GM19025 (cell line): ENCODE results near the gene PSME4.
A peak's percentile ranks its signal among the peaks of the same experiment; 100 is the strongest.

Experiments used
- ATAC-seq: cut with Tn5 transposase; IDR thresholded peaks from one replicate; pipeline ENCODE4 v1.9.1; 2021; ENCODE audit warnings: mild to moderate bottlenecking, low read depth, moderate library complexity; ENCODE audit not compliant: unreplicated experiment

The PSME4 gene, protein sequence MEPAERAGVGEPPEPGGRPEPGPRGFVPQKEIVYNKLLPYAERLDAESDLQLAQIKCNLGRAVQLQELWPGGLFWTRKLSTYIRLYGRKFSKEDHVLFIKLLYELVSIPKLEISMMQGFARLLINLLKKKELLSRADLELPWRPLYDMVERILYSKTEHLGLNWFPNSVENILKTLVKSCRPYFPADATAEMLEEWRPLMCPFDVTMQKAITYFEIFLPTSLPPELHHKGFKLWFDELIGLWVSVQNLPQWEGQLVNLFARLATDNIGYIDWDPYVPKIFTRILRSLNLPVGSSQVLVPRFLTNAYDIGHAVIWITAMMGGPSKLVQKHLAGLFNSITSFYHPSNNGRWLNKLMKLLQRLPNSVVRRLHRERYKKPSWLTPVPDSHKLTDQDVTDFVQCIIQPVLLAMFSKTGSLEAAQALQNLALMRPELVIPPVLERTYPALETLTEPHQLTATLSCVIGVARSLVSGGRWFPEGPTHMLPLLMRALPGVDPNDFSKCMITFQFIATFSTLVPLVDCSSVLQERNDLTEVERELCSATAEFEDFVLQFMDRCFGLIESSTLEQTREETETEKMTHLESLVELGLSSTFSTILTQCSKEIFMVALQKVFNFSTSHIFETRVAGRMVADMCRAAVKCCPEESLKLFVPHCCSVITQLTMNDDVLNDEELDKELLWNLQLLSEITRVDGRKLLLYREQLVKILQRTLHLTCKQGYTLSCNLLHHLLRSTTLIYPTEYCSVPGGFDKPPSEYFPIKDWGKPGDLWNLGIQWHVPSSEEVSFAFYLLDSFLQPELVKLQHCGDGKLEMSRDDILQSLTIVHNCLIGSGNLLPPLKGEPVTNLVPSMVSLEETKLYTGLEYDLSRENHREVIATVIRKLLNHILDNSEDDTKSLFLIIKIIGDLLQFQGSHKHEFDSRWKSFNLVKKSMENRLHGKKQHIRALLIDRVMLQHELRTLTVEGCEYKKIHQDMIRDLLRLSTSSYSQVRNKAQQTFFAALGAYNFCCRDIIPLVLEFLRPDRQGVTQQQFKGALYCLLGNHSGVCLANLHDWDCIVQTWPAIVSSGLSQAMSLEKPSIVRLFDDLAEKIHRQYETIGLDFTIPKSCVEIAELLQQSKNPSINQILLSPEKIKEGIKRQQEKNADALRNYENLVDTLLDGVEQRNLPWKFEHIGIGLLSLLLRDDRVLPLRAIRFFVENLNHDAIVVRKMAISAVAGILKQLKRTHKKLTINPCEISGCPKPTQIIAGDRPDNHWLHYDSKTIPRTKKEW (N-terminal part only)

DNA sequence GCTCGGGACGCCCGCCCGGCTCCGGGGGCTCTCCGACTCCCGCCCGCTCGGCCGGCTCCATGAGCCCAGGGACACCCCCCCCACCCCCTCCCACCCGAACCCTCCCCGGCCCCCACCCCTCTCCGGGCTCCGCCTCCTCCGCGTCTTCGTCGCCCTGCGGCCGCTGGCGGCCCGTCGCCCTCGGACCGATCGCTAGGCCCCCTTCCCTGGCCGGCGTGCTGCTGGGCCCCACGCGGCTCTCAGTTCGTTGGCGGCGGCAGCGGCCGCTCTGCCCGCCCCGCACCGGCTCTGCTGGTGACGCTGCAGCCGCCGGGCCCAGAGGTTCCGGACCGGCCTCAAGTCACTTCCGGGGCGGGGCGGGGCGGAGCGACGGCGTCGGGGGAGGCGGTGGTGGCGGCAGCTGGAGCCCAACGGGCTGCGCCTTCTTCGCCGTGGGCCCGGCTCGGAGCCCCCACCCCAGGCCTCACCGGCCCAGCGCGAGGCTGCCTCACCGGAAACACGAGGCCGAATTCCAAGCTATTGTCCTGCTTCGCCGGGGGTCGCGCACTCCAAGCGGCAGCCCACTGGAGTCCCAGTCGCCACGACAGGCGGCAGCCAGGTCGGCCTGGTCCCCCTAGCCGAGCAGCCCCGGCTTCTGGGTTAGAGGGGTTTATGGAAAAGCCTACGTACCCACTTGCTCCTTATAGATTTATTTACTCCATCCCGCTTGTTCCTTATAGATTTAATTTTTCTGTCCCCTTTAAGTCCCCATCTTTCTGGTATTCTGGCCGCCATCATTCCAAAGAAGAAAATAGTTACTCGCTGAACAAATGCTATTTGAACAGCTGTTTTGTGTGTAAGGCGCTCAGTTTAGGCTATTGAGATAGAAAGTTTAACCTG lies at the start of gene PSME4:
TSS of gene PSME4 (minus strand) at position 270 of the 879 bp plus-strand sequence. CDS start at position 61, 209 bp downstream.
- peak; percentile 89 for ATAC-seq

DNA sequence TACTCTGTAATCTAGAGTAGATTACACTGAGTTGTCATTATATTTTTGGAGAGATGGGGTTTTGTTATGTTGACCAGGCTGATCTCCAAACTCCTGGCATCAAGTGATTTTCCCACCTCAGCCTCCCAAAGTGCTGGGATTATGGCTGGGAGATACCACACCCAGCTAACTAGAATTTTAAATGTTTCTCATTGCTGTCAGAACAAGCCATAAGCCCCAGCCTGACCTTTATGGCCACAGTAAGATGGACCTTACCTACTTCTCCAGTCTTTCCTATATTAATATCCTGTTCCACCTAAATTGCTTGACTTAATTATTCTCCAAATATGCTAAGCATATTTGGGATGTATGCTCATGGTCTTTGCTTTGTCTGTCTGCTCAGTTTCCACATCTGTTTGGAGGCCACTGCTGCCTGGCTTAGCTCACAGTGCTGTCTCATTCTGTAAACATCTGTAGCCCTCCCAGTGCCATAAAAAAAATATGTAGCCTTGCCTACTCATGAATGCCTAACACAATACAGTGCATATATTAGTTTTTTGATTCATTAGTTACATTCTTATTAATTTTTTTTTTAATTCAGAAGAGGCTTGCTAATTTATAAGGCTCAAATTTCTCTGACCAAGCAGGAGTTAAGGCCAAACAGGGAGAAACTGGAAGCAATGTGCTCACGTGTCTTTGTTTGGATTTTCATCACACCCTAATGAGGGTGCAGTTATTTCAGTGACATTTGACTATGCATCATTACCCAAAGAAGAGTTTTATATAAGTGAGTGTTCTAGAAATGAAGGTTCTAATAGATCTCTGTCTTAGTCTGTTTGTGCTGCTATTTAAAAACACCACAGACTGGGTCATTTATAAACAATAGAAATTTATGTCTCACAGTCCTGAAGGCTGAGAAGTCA lies 45.3 kb upstream of the PSME4 start:
- ATAC-seq: no peak

DNA sequence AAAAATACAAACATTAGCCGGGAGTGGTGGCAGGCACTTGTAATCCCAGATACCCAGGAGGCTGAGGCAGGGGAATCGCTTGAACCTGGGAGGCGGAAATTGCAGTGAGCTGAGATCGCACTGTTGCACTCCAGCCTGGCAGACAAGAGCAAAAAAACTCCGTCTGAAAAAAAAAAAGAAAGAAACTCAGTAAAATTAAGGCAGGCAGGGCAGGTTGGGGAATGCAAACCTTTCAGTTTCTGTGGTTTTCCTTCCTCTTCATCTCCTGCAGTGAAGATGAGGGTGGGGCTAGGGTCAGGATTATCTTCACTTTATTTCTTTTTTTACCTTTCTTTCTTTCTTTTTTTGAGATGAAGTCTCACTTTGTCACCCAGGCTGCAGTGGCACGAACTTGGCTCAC lies 43.2 kb upstream of the PSME4 start:
- ATAC-seq: no peak

DNA sequence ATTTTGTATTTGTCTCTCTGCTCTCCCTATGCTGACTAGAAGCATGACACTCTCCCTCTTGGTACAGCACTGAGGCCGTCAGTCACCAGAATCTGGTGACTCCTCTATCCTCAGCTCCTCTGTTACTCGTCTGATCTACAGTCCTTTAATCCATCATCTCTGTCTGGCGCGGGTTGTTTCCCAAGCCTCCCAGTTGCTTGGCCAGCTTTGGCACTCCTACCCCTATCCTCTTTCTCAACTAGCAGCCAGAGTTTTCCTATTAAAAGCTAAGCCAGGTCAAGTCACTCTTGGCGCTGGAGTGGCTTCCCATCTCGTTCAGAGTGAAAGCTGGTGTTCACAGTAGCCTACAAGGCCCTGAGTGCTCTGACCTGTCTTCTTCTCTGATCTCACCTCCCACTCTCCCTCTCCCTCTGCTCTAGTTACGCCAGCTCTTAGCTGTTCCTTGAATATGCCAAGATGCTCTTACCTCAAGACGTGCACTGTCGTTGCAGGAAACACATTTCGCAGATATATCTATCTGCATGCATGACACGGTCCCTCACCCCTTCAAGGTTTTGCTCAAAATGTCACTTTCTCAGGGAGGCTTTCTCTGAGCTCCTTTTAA lies 41.8 kb upstream of the PSME4 start:
- no peak for ATAC-seq

DNA sequence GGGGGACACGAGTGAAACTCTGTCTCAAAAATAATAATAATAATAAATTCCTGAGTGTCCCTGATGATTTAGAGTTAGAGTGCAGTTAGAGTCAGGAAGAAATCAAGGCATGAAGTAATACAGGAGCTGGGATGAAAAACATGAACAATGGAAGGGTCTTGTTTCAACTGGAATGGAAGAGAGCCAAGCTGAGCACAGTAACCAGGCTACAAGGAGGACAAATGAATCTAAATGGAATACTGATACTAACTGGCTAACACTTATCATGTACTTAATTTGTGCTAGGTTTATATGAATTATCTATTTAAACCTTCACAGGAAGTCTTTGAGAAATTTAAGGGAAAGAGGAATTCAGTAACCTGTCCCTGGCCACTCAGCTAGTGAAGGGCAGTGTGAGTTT lies 38.8 kb upstream of the PSME4 start:
- ATAC-seq: no peak

DNA sequence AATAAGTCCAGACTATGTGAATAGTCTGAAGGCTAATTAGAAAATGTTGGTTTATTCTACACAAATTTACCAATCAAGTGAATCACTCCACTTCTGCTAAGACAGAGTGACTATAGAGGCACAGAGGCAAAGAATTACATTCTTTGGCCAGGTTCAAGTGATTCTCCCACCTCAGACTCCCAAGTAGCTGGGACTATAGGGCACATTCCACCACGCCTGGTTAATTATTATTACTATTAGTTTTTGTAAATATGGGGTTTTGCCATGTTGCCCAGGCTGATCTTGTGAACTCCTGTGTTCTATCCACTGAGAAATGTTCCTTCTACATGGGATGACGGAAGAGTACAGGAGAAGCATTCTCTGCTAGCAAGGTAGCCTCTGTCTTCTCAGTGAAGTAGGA lies 37.6 kb upstream of the PSME4 start:
- no peak for ATAC-seq

DNA sequence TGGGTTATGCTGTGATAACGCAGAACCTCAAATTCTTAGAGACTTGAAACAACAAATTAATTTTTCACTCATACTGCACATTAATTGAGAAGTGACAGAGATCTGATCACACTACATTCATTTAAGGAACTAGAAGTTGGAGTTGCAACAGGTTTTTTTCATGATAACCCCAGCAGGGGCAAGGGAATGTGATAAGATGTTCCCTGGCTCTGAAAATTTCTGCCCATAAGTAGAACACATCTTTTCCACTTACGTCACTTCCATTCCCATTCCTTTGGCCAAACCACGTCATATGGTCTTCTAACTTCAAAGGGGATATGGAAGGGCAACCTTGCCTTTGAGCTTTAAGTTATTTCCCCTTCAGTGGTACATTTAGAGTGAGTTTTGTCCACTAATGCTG lies 29.7 kb upstream of the PSME4 start:
- ATAC-seq: no peak

DNA sequence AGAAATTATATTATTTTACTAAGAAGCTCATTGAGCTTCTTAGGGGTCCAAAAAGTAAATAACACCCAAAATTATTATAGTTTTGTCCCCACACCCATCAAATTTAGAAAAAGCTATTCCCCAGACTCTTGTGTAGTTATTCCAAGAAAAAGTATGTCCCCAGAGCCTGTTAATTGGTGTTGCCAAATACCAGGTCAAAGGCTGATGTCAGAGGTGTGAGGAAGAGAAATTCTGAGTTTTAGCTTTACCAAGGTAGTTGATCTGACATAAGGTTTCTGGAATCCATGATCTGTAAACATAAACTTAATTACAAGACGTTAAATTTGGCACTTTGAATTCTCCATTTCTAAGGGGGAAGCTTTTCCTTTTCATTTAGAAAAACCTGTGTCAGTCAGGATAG lies 29.3 kb upstream of the PSME4 start:
- no peak for ATAC-seq

DNA sequence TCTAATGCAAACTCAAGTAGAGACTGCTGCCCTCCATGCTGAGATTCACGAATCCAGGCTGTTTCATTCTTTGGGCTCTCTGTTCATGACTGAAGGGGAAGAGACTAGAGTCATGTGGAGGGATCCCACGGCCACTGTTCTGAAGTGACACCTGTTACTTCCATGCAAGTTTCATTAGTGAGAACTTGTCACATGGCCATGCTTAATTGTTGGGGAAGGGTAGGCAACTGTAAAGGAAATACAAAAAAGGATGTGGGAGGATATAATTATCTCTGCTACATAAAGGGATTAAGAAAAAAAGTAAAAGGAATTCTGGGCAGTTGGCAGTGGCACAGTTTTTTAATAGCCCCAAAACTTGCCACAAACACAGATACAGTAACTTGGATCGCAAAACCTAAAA lies 28.0 kb upstream of the PSME4 start:
- no peak for ATAC-seq

DNA sequence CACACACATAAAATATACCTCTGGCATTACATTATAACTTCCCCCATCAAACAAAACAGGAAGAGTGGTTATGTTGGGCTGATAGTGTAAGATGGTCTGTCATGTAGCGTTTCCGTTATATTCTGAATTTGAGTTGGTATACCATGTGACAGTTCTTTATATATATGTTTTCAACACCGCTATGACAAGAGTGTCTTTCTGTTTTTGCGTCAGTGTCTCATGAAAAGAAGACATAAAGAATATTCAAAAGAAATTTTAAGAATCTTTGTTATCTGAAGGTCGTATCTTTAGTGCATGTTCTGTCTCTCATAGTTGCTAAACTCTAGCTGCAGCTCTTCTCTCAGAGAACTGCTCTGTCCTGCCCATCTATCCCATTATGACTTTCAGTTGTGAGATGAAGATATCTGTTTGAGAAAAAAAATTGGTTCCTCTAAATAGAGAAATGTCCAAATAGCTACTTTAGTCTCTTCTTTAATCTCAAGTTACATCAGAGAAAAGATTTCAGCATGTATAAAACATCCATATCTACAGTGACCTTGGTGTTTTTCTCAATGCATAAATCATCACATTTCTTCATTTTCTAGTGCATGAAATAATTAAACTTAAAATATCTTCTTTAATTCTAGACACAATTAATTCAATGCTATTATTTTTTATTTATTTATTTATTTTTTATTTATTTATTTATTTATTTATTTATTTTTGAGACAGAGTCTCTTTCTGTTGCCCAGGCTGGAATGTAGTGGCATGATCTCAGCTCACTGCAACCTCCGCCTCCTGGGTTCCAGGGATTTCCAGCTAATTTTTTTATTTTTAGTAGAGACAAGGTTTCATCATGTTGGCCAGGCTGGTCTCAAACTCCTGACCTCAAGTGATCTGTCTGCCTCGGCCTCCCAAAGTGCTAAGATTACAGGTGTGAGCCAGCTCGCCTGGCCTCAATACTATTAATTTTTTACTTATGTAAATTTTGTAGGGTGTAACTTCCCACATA lies 24.3 kb upstream of the PSME4 start:
- peak; percentile 58 for ATAC-seq

DNA sequence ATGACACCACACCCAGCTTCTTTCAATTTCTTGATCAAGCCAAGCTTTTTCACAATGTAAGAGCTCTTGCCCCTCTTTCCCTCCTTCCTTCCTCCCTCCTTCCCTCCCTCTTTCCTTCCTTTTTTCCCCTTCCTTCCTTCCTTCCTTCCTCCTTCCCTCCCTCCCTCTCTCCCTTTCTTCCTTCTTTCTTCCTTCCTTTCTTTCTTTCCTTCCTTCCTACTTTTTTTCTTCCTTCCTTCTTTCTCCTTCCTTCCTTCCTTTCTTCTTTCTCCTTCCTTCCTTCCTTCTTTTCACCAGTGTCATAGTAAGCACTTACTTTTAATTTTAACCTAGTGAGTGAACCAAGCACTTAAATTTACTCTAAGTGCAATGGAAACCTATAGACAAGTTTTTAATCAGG lies 21.2 kb upstream of the PSME4 start:
- no peak for ATAC-seq

DNA sequence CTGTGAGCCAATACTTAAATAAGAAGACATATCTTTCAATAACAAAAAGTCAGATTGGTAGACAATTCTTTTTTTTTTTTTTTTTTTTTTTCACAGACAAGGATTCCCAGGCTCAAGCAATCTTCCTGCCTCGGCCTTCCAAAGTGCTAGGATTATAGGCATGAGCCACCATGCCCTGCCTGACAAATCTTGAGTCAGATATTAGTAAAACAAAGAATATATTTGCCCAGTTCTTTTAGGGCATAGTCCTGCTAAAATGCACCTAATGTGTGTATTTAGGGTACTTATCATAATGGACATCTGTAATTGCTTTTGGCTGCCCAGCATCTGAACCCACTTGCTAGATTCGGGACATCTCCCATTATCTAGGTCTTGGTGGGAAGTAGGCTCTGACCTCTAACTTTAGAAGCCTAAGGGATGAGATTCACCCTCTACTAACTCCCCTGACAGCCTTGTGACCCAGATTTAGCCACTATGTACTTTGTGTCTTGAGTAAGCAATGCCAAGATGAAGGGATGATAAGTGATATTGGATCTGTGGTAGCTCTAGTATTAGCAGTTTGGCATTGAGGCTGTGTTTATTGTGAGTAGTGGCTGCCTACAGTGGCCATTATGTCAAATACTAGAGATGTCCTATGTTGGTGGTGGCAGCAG lies 18.5 kb upstream of the PSME4 start:
- ATAC-seq: no peak

DNA sequence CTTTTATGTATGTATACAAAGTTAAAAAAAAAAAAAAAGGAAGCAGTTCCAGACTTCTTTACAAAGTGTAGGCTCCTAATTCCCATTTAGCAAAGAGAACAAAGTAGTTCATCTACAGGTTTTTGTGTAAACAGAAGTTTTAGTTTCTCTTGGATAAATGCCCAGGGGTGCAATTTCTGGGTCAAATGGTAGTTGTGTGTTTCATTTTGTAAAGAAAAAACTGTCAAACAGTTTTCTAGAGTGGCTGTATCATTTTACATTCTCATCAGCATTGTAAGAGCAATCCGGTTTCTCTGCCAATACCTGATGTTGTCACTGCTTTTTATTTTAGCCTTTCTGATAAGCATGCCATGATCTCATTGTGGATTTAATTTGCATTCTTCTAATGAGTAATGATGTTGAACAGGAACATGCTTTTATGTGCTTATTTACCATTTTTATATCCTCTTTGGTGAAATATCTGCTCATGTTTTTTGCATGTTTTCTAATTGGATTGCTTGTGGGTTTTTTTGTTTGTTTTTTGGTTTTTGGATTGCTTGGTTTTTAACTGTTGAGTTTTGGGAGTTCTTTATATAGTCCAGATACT lies 16.6 kb upstream of the PSME4 start:
- ATAC-seq: peak; percentile 60

DNA sequence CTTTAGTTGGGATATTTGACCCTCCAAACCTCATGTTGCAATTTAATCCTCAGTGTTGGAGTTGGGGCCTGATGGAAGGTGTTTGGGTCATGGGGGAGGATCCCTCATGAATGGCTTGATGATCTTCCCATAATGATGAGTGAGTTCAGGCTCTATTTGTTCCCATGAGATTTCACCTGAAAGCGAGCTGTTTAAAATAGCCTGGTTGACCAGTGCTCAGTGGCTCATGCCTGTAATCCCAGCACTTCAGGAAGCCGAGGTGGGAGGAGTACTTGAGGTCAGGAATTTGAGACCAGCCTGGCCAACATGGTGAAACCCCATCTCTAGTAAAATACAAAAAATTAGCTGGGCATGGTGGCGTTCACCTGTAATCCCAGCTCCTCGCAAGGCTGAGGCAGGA lies 14.9 kb upstream of the PSME4 start:
- ATAC-seq: no peak

DNA sequence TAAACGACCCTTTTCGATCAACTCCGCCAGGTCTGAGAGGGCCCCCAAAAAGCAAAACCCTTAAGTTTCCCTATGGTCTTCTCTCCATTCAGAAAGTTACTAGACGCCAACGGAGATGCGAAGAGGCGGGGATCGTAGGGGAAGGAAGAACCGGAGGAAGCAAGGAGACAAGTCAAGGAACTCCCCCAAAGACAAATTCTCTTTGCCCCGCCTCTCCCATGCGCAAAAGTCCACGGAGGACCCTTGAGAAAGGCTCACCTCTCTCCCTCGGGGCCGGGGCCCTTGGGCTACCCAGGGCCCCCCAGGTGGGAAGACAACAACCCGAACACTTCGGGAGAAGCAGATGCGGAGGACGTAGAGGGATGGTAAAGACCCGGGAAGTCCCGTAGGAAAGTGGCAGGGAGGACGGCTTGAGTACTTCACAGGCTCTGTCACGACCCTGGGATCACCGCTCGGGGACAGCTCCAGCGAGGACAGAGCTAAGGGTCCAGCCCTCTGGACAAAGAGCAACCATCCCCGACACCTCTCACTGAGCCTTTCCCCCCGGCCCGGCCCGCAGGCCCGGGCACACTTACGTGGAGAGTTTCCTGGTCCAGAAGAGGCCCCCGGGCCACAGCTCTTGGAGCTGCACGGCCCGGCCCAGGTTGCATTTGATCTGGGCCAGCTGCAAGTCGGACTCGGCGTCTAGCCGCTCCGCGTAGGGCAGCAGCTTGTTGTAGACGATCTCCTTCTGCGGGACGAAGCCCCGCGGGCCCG lies 647 bp downstream of the PSME4 start:
- ATAC-seq: peak; percentile 28
